Measurements from ENCODE around the gene ITGA8. TPM values are rescaled to one million over a fixed set of nuclear protein-coding genes. Genes with fewer than 3 reads are reported as not detected.
A peak's percentile ranks its signal among the peaks of the same experiment; 100 is the strongest.

ITGA8 gene
- total and polyA plus RNA-seq, 2 of the 4 experiments (the other 2 are of a cell fraction): under 0.01 to 0.02 TPM

GRCh38 chr10:15626937-15627336 lies 92.8 kb downstream of the ITGA8 start:
- no TSS peak for BruUV-seq (replicated peaks)

More at GRCh38 chr10:15626937-15627336, 92.8 kb downstream of the ITGA8 start:
- ChIA-PET CTCF (no interaction called here), POLR2A (ENCODE audit: unreplicated experiment) (no interaction called here)
- Histone ChIP-seq H2BK15ac (ENCODE audit: low read depth, low read length) (no peak overlapping the region), H2BK120ac (ENCODE audit: low read depth, low read length) (no peak overlapping the region), H3K9me1 (ENCODE audit: insufficient read depth, low read length) (no peaks in the 10 kb centered on the region), H3K14ac (replicated peaks; ENCODE audit: low read depth, low read length) (no peak overlapping the region), H3K56ac (ENCODE audit: extremely low read depth, insufficient read depth, low read length) (no peak overlapping the region), H3K27ac (ENCODE audit: insufficient read depth, low read length) (no peak overlapping the region), H3K23ac (ENCODE audit: low read depth, low read length) (0 out of 2 replicates have a peak overlapping the region, but pooled peaks have one; percentile 42), H4K8ac (ENCODE audit: low read depth in 2 of 2, low read length in 2 of 2) (no peak overlapping the region), H2AFZ (replicated peaks; ENCODE audit: low read length, poor library complexity) (no peak overlapping the region), H3K18ac (ENCODE audit: low read depth, low read length) (no peak overlapping the region), H4K91ac (ENCODE audit: insufficient read depth, low read depth, low read length) (no peak overlapping the region), H4K5ac (ENCODE audit: low read depth, low read length) (no peak overlapping the region), H3K36me3 (ENCODE audit: control insufficient read depth, insufficient read depth, low read length) (no peaks in the 10 kb centered on the region), H3K9ac (ENCODE audit: low read depth, low read length) (no peak overlapping the region), H2BK20ac (ENCODE audit: low read depth, low read length) (no peak overlapping the region), H3K4me2 (ENCODE audit: low read depth, low read length) (no peak overlapping the region), H3K27me3 (ENCODE audit: control insufficient read depth, insufficient read depth, low read length) (peaks cover 2% of the 10 kb centered on the region; the same call in 1 of the 2 replicates), H3K79me1 (ENCODE audit: low read depth in 1 of 2, low read length in 2 of 2) (no peaks in the 10 kb centered on the region), H3K4ac (ENCODE audit: low read depth, low read length) (no peak overlapping the region), H2AK9ac (replicated peaks; ENCODE audit: low read depth, low read length, poor library complexity) (no peak overlapping the region), H3K4me1 (ENCODE audit: control insufficient read depth, insufficient read depth, low read length) (peaks cover 2% of the 10 kb centered on the region; the same call in 1 of the 2 replicates), H4K20me1 (ENCODE audit: insufficient read depth, low read length) (no peaks in the 10 kb centered on the region), H2BK5ac (ENCODE audit: low read depth, low read length, poor library complexity, severe bottlenecking) (no peak overlapping the region), H3K4me3 (ENCODE audit: insufficient read depth, low read depth, low read length) (no peak overlapping the region), H2AK5ac (ENCODE audit: low read depth, low read length) (no peak overlapping the region), H3K9me3 (ENCODE audit: control insufficient read depth, insufficient read depth, low read length) (no peaks in the 10 kb centered on the region)
- DNase-seq (no peak), ATAC-seq (ENCODE audit: low read depth) (no peak)
- in situ Hi-C loops (cut with MboI; ENCODE audit: low sequenced_read_pairs): no loop called here
- dilution Hi-C loops (cut with HindIII; ENCODE audit: low sequenced_read_pairs, unreplicated experiment): no loop called here
- intact Hi-C loops (cut with micrococcal nuclease): no loop called here
- no CpG with 5 or more reads among the region's 2 CpGs for WGBS, 2 experiments (ENCODE audit: extremely low coverage in 2 of 2, insufficient read length in 1 of 2)
- TF ChIP-seq RAD21 (IDR thresholded peaks at IDR 0.05; ENCODE audit: low read length): no peak
- no peak for TF ChIP-seq RFX5 (IDR thresholded peaks at IDR 0.05; ENCODE audit: low read depth, low read length)
- no peak for TF ChIP-seq CHD1 (IDR thresholded peaks at IDR 0.05; ENCODE audit: low read depth, low read length)
- no peak for TF ChIP-seq RCOR1 (IDR thresholded peaks at IDR 0.05; ENCODE audit: insufficient replicate concordance, low read length)
- no peak for TF ChIP-seq FOS (IDR thresholded peaks at IDR 0.05; ENCODE audit: low read depth, low read length)
- TF ChIP-seq CTCF (conservative IDR thresholded peaks at IDR 0.05; ENCODE audit: low read depth, low read length): no peak
- TF ChIP-seq POLR2A (IDR thresholded peaks at IDR 0.05; ENCODE audit: low read depth, low read length): no peak
- no peak for TF ChIP-seq MAZ (IDR thresholded peaks at IDR 0.05; ENCODE audit: borderline replicate concordance, low read depth, low read length)
- no peak for TF ChIP-seq CEBPB (IDR thresholded peaks at IDR 0.05; ENCODE audit: low read depth, low read length)
- TF ChIP-seq USF2 (IDR thresholded peaks at IDR 0.05; ENCODE audit: low read depth, low read length): no peak
- no peak for TF ChIP-seq MXI1 (IDR thresholded peaks at IDR 0.05; ENCODE audit: borderline replicate concordance, low read depth, low read length)
- no peak for TF ChIP-seq ELK1 (IDR thresholded peaks at IDR 0.05; ENCODE audit: borderline replicate concordance, low read depth, low read length)
- TF ChIP-seq MAFK (IDR thresholded peaks at IDR 0.05; ENCODE audit: low read depth, low read length): no peak
- no peak for TF ChIP-seq SMC3 (IDR thresholded peaks at IDR 0.05; ENCODE audit: low read depth, low read length)
- TF ChIP-seq BHLHE40 (IDR thresholded peaks at IDR 0.05; ENCODE audit: low read depth, low read length): no peak
- no peak for TF ChIP-seq NFE2L2 (IDR thresholded peaks at IDR 0.05; ENCODE audit: low read depth, low read length)
